GM23338 (cell line): Measurements from ENCODE around the gene POLK.

Experiments
- POLR2AphosphoS5 ChIP-seq: IDR thresholded peaks from 2 replicates; pipeline ENCODE4 v1.6.1; 2016; ENCODE audit warnings: antibody characterized with exemption, low read depth
- ZNF462 ChIP-seq: fragments of 250-450 bp; sonication (Bioruptor Pico); IDR thresholded peaks from 2 replicates; pipeline ENCODE4 v1.5.0; 2020; ENCODE audit warnings: mild to moderate bottlenecking, moderate library complexity
- TF ChIP-seq, protein P1 (sequence below), 2 experiments: fragments of 200-600 bp in 1 of 2; sonication (generic) in 1 of 2; conservative IDR thresholded peaks; 2 replicates each; pipeline versions ENCODE4 v1.5.1 to v1.6.1; 2016 to 2017; ENCODE audit warnings: antibody characterized with exemption in 2 of 2, low read depth in 2 of 2, mild to moderate bottlenecking in 2 of 2, moderate library complexity in 1 of 2
- TF ChIP-seq, protein P2 (sequence below): IDR thresholded peaks from one replicate; pipeline ENCODE4 v1.6.1; 2018; ENCODE audit warnings: antibody characterized with exemption; ENCODE audit not compliant: unreplicated experiment

GRCh38 chr5:75524591-75524990 is 12.9 kb downstream of the POLK start:
- TF ChIP-seq POLR2AphosphoS5 (no peak), ZNF462 (no peak)
- TF ChIP-seq, protein P1, sequence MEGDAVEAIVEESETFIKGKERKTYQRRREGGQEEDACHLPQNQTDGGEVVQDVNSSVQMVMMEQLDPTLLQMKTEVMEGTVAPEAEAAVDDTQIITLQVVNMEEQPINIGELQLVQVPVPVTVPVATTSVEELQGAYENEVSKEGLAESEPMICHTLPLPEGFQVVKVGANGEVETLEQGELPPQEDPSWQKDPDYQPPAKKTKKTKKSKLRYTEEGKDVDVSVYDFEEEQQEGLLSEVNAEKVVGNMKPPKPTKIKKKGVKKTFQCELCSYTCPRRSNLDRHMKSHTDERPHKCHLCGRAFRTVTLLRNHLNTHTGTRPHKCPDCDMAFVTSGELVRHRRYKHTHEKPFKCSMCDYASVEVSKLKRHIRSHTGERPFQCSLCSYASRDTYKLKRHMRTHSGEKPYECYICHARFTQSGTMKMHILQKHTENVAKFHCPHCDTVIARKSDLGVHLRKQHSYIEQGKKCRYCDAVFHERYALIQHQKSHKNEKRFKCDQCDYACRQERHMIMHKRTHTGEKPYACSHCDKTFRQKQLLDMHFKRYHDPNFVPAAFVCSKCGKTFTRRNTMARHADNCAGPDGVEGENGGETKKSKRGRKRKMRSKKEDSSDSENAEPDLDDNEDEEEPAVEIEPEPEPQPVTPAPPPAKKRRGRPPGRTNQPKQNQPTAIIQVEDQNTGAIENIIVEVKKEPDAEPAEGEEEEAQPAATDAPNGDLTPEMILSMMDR (conservative IDR thresholded peaks at IDR 0.05; ENCODE audit: low read depth in 2 of 2) = no peak
- TF ChIP-seq, protein P2, sequence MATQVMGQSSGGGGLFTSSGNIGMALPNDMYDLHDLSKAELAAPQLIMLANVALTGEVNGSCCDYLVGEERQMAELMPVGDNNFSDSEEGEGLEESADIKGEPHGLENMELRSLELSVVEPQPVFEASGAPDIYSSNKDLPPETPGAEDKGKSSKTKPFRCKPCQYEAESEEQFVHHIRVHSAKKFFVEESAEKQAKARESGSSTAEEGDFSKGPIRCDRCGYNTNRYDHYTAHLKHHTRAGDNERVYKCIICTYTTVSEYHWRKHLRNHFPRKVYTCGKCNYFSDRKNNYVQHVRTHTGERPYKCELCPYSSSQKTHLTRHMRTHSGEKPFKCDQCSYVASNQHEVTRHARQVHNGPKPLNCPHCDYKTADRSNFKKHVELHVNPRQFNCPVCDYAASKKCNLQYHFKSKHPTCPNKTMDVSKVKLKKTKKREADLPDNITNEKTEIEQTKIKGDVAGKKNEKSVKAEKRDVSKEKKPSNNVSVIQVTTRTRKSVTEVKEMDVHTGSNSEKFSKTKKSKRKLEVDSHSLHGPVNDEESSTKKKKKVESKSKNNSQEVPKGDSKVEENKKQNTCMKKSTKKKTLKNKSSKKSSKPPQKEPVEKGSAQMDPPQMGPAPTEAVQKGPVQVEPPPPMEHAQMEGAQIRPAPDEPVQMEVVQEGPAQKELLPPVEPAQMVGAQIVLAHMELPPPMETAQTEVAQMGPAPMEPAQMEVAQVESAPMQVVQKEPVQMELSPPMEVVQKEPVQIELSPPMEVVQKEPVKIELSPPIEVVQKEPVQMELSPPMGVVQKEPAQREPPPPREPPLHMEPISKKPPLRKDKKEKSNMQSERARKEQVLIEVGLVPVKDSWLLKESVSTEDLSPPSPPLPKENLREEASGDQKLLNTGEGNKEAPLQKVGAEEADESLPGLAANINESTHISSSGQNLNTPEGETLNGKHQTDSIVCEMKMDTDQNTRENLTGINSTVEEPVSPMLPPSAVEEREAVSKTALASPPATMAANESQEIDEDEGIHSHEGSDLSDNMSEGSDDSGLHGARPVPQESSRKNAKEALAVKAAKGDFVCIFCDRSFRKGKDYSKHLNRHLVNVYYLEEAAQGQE = no peak
